Measurements from ENCODE around the gene PRDM16. TPM values are rescaled to one million over a fixed set of nuclear protein-coding genes. Genes with fewer than 3 reads are reported as not detected.

PRDM16 gene
- total RNA-seq, 1 experiment from 2014 or later, result 6.1 TPM

- TF ChIP-seq POLR2AphosphoS5 (IDR thresholded peaks at IDR 0.05; ENCODE audit: low read depth, low read length) (no peak), CTCF (IDR thresholded peaks at IDR 0.05 in 2 of 3, conservative IDR thresholded peaks at IDR 0.05 in 1 of 3; ENCODE audit: borderline replicate concordance in 1 of 3, insufficient read depth in 1 of 3, low read depth in 2 of 3, low read length in 2 of 3) (no peak), ZFX (IDR thresholded peaks at IDR 0.05) (no peak), REST (IDR thresholded peaks at IDR 0.05; ENCODE audit: low read depth) (no peak)
Observed at GRCh38 chr1:3359756-3360440, 290.9 kb downstream of the PRDM16 start (continued).

GRCh38 chr1:3360646-3361257, 291.7 kb downstream of the PRDM16 start:
- no peak for ATAC-seq
- Histone ChIP-seq H3K27ac (ENCODE audit: low read depth, low read length) (no peak overlapping the region), H4K20me1 (ENCODE audit: insufficient read depth) (no peaks in the 10 kb centered on the region), H3K4me2 (ENCODE audit: low read length) (no peak overlapping the region), H3K9me3 (ENCODE audit: control insufficient read depth in 1 of 2, insufficient read depth in 1 of 2, low read depth in 1 of 2, low read length in 2 of 2) (no peaks in the 10 kb centered on the region), H3K27me3 (ENCODE audit: insufficient read depth, low read length) (no peaks in the 10 kb centered on the region), H3K4me1 (ENCODE audit: control insufficient read depth in 1 of 2, insufficient read depth in 2 of 2, low read length in 2 of 2) (no peaks in the 10 kb centered on the region), H3K4me3 (replicated peaks in 1 of 2; ENCODE audit: low read depth in 1 of 2, low read length in 2 of 2) (no peak overlapping the region), H3K36me3 (ENCODE audit: control insufficient read depth in 1 of 2, insufficient read depth in 2 of 2, low read length in 2 of 2) (no peaks in the 10 kb centered on the region), H3K79me2 (ENCODE audit: insufficient read depth, low read length) (no peaks in the 10 kb centered on the region), H2AFZ (ENCODE audit: low read depth, low read length, poor library complexity, severe bottlenecking) (no peak overlapping the region), H3K9ac (ENCODE audit: low read length) (no peak overlapping the region), H3K9me2 (ENCODE audit: insufficient read depth) (no peaks in the 10 kb centered on the region)
- intact Hi-C loops (cut with micrococcal nuclease), result no loop called here
- ChIA-PET CTCF (no interaction called here), RAD21 (ENCODE audit: low non-redundant PET in 1 of 2, low total read pairs in 2 of 2, uncharacterized antibody in 2 of 2, unreplicated experiment in 2 of 2) (no interaction called here), POLR2A (no interaction called here)
- no TSS peak for BruUV-seq (replicated peaks)
- DNase-seq (ENCODE audit: low read depth, low spot score), result no peak
- no peak for TF ChIP-seq MAX (IDR thresholded peaks at IDR 0.05)
- TF ChIP-seq ZFX (IDR thresholded peaks at IDR 0.05), result no peak
- TF ChIP-seq CTCF (IDR thresholded peaks at IDR 0.05 in 2 of 3, conservative IDR thresholded peaks at IDR 0.05 in 1 of 3; ENCODE audit: borderline replicate concordance in 1 of 3, insufficient read depth in 1 of 3, low read depth in 2 of 3, low read length in 2 of 3), result no peak
- TF ChIP-seq EZH2 (IDR thresholded peaks at IDR 0.05), result no peak
- TF ChIP-seq TCF7L2 (IDR thresholded peaks at IDR 0.05; ENCODE audit: borderline replicate concordance, extremely low read depth, insufficient read depth, insufficient read length), result no peak
- no peak for TF ChIP-seq SRF (IDR thresholded peaks at IDR 0.05; ENCODE audit: low read depth)
- no peak for TF ChIP-seq JUND (IDR thresholded peaks at IDR 0.05)
- no peak for TF ChIP-seq ELF1 (IDR thresholded peaks at IDR 0.05; ENCODE audit: borderline replicate concordance, low read depth)
- TF ChIP-seq REST (IDR thresholded peaks at IDR 0.05; ENCODE audit: low read depth), result no peak
